Progenitor cell of endocrine pancreas (in vitro differentiated cells): ENCODE data around the gene STAMBPL1. TPM values are rescaled to one million over a fixed set of nuclear protein-coding genes. Genes with fewer than 3 reads are reported as not detected.

Experiments used
- DNase-seq: peaks from one replicate; pipeline ENCODE4 v3.0.0; 2021; ENCODE audit warnings: low spot score; ENCODE audit not compliant: unreplicated experiment
- H3K27ac Mint-ChIP-seq: 2 replicates; pipeline ENCODE4 v1.8.0; 2021; ENCODE audit warnings: mild to moderate bottlenecking, moderate library complexity, mixed read lengths
- H3K27me3 Mint-ChIP-seq: 2 replicates; pipeline ENCODE4 v1.8.0; 2021; ENCODE audit warnings: mixed read lengths
- H3K36me3 Mint-ChIP-seq: 2 replicates; pipeline ENCODE4 v1.8.0; 2022; ENCODE audit warnings: mixed read lengths; ENCODE audit not compliant: insufficient read depth
- H3K4me1 Mint-ChIP-seq: 2 replicates; pipeline ENCODE4 v1.8.0; 2021; ENCODE audit warnings: low read depth, mixed read lengths
- H3K4me3 Mint-ChIP-seq: 2 replicates; pipeline ENCODE4 v1.8.0; 2021; ENCODE audit warnings: low read depth, mild to moderate bottlenecking, moderate library complexity, mixed read lengths
- H3K9me3 Mint-ChIP-seq: 2 replicates; pipeline ENCODE4 v1.8.0; 2021; ENCODE audit warnings: low read depth, mixed read lengths
- CTCF ChIP-seq: fragments of 200-600 bp; sonication (generic); IDR thresholded peaks from one replicate; pipeline ENCODE4 v1.5.0; 2021; ENCODE audit warnings: antibody characterized with exemption, mild to moderate bottlenecking; ENCODE audit not compliant: unreplicated experiment
- total RNA-seq: library from RNA; stranded (reverse); gene quantifications from 2 replicates; pipeline ENCODE4 v1.2.1, GENCODE V29; 2021

The STAMBPL1 gene
- total RNA-seq, 1 donor from 2014 or later: 1.3 TPM

DNA sequence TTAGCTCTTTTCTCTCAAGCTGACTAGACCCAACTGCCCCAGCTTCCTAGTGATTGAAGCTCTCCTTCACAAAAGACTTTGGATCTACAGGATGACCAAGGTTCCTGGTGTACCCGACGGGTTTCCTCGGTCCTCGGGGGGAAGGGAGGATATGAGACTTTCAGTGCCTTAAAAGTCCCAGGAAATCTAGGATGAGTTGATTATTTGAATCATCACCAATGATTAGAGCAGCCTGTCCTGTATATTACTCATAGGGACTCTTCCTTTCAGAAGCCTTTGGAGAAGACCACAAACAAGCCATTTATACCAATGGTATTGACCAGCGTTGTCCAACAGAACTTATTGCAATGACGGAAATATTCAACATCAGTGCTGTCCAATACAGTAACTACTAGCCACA lies 78.7 kb downstream of the STAMBPL1 start:
- H3K4me1 Mint-ChIP-seq: peaks cover 3% of the 10 kb centered on the region
- no peak overlapping the region for H3K4me3 Mint-ChIP-seq
- H3K36me3 Mint-ChIP-seq: no peaks in the 10 kb centered on the region
- no peak for DNase-seq
- H3K27me3 Mint-ChIP-seq: peaks cover 3% of the 10 kb centered on the region
- TF ChIP-seq CTCF: no peak
- H3K9me3 Mint-ChIP-seq: no peaks in the 10 kb centered on the region
- H3K27ac Mint-ChIP-seq: no peak overlapping the region

DNA sequence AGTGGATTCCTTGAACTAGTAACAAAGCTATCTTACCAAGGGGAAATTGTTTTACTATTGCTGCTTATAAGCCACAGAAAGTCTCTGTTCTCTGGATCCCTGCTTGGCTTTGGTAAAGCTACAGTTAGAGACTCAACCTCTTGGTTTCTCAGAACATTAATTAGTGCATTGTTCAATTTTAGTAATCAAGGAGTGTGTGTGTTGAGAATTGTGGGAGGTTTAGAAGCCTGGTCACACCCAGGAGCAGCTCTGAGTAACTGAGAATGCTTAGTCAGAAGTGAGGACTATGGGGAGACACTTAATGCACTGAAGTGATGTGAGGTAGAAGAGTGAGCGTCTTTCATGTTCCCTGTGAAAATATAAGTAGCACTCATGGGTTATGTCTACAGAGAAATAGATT lies 80.8 kb downstream of the STAMBPL1 start:
- Mint-ChIP-seq H3K27me3 (peaks cover 6% of the 10 kb centered on the region), H3K36me3 (no peaks in the 10 kb centered on the region), H3K4me3 (no peak overlapping the region), H3K9me3 (no peaks in the 10 kb centered on the region), H3K27ac (peak overlapping the region; percentile 12), H3K4me1 (peaks cover 8% of the 10 kb centered on the region)
- no peak for DNase-seq
- TF ChIP-seq CTCF: no peak

- Mint-ChIP-seq H3K4me1 (peaks cover 8% of the 10 kb centered on the region), H3K27ac (no peak overlapping the region), H3K36me3 (no peaks in the 10 kb centered on the region), H3K27me3 (peaks cover 6% of the 10 kb centered on the region), H3K9me3 (no peaks in the 10 kb centered on the region), H3K4me3 (no peak overlapping the region)
- DNase-seq: no peak
- TF ChIP-seq CTCF: no peak
Observed at GRCh38 chr10:88961266-88961665, 81.2 kb downstream of the STAMBPL1 start.

- no peak overlapping the region for H3K4me3 Mint-ChIP-seq
- H3K27ac Mint-ChIP-seq: no peak overlapping the region
- DNase-seq: no peak
- peaks cover 7% of the 10 kb centered on the region for H3K4me1 Mint-ChIP-seq
- no peaks in the 10 kb centered on the region for H3K36me3 Mint-ChIP-seq
- H3K27me3 Mint-ChIP-seq: peaks cover 6% of the 10 kb centered on the region
- TF ChIP-seq CTCF: no peak
- H3K9me3 Mint-ChIP-seq: no peaks in the 10 kb centered on the region
Observed at GRCh38 chr10:88962336-88962735, 82.3 kb downstream of the STAMBPL1 start.

GRCh38 chr10:88963318-88963717 lies 83.3 kb downstream of the STAMBPL1 start:
- no peak overlapping the region for H3K4me3 Mint-ChIP-seq
- peaks cover 4% of the 10 kb centered on the region for H3K4me1 Mint-ChIP-seq
- peaks cover 6% of the 10 kb centered on the region for H3K27me3 Mint-ChIP-seq
- H3K36me3 Mint-ChIP-seq: no peaks in the 10 kb centered on the region
- no peaks in the 10 kb centered on the region for H3K9me3 Mint-ChIP-seq
- no peak for DNase-seq
- H3K27ac Mint-ChIP-seq: no peak overlapping the region
- TF ChIP-seq CTCF: peak; percentile 20
